BLaER1 (cell line): ENCODE data around the gene NR3C1.
A peak's percentile ranks its signal among the peaks of the same experiment; 100 is the strongest.

Experiments
- H3K27ac ChIP-seq: shearing (Covaris generic); formaldehyde crosslinking; 2 replicates; pipeline ENCODE4 v1.8.1; 2022
- H3K27me3 ChIP-seq: shearing (Covaris generic); formaldehyde crosslinking; 2 replicates; pipeline ENCODE4 v1.8.1; 2022
- H3K36me3 ChIP-seq: shearing (Covaris generic); formaldehyde crosslinking; 2 replicates; pipeline ENCODE4 v1.8.1; 2022
- H3K4me1 ChIP-seq: shearing (Covaris generic); formaldehyde crosslinking; 2 replicates; pipeline ENCODE4 v1.8.1; 2022
- H3K4me2 ChIP-seq: shearing (Covaris generic); formaldehyde crosslinking; 2 replicates; pipeline ENCODE4 v1.8.1; 2022
- H3K4me3 ChIP-seq: shearing (Covaris generic); formaldehyde crosslinking; 2 replicates; pipeline ENCODE4 v1.8.1; 2022
- H3K9ac ChIP-seq: shearing (Covaris generic); formaldehyde crosslinking; 2 replicates; pipeline ENCODE4 v1.8.1; 2022
- H3K9me3 ChIP-seq: shearing (Covaris generic); formaldehyde crosslinking; 2 replicates; pipeline ENCODE4 v1.8.1; 2022
- H4K20me1 ChIP-seq: shearing (Covaris generic); formaldehyde crosslinking; 2 replicates; pipeline ENCODE4 v1.8.1; 2022
- Cebpa-rat ChIP-seq: shearing (Covaris generic); IDR thresholded peaks from 2 replicates; pipeline ENCODE4 v1.8.1; 2022

NR3C1 gene

DNA sequence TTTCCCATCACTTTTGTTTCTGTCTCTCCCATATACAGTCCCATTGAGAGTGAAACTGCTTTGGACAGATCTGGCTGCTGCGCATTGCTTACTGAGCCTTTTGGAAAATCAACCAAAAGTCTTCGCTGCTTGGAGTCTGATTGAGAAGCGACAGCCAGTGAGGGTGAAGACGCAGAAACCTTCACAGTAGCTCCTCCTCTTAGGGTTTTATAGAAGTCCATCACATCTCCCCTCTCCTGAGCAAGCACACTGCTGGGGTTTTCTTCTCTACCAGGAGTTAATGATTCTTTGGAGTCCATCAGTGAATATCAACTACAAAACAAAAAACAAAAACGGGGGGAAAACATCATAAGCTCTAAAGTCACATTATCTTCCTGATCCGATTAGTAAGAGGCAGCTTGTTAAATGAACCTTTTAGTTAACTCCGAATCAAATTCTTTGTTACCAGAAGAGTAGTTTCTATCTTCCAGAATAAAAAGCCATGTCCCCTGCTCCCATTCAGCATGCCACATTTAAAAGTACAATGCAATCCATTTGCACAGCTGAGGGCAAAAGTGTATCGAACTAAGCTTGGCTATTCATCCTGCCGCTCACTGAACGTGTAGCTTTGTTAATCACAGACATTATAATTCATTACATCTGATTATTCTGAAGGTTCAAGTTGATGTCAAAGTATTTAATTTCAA lies 2.8 kb downstream of the NR3C1 start:
- H3K4me3 ChIP-seq, result peak overlapping the region; percentile 86
- H3K27ac ChIP-seq, result peak overlapping the region; percentile 98
- H4K20me1 ChIP-seq, result peaks cover 73% of the 10 kb centered on the region
- peaks cover 34% of the 10 kb centered on the region for H3K4me1 ChIP-seq
- peaks cover 10% of the 10 kb centered on the region; the same call in 1 of the 2 replicates for H3K27me3 ChIP-seq
- peak overlapping the region; percentile 89 for H3K4me2 ChIP-seq
- H3K9ac ChIP-seq, result peak overlapping the region; percentile 98
- H3K36me3 ChIP-seq, result peaks cover 13% of the 10 kb centered on the region
- no peaks in the 10 kb centered on the region for H3K9me3 ChIP-seq
- TF ChIP-seq Cebpa-rat, result no peak

DNA sequence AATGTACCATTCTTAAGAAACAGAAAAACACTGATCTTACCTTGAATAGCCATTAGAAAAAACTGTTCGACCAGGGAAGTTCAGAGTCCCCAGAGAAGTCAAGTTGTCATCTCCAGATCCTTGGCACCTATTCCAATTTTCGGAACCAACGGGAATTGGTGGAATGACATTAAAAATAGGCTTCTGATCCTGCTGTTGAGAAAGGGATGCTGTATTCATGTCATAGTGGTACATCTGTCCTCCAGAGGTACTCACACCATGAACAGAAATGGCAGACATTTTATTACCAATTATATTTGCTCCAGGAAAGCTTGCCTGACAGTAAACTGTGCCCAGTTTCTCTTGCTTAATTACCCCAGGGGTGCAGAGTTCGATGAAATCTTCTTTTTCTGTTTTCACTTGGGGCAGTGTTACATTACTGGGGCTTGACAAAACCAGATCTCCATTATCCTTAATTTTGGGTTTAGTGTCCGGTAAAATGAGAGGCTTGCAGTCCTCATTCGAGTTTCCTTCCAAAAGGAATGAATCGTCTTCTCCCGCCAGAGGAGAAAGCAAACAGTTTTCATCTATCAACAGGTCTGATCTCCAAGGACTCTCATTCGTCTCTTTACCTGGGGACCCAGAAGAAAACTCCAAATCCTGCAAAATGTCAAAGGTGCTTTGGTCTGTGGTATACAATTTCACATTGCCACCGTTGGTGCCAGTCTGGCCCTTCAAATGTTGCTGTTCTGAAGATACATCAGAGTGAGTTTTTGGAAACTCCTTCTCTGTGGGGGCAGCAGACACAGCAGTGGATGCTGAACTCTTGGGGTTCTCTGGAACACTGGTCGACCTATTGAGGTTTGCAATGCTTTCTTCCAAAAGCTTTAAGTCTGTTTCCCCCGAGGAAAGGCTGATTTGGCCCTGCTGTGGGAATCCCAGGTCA lies 3.6 kb downstream of the NR3C1 start:
- H3K9ac ChIP-seq, result peak overlapping the region; percentile 98
- peaks cover 42% of the 10 kb centered on the region for H3K4me1 ChIP-seq

DNA sequence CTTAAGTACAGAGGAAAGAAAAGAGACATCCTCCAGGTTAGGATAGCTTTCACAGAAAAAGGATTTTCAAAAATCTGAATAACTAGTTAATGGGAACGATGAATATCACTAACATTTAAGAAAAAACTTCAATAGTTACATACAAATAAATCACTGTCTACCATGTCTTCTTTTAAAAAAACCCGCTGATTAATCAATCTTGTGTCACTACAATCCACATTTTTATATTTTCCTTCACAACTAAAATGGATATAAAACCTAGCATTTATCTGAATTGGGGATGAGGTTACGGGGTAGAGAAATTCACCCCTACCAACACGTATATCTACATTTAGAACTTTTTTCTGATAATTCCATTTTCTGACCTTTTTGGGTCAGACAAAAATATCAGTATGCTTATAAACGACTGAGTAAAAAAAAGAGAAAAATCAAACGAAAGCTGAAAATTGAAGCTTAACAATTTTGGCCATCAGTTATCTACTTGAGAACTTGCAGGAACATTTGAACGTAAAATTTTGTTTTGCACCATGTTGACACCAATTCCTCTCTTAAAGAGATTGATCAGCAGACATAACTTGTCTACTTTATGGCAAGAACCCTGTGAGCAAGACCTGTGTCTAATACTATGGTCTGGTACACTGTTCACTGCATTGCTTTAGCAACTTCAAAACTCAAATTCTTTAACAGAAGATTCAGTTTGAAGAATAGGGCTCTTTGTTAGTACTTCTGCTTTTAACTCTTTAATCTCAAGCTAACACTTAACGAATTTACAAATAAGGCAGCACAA lies 4.8 kb downstream of the NR3C1 start:
- Histone ChIP-seq H3K27ac (peak overlapping the region; percentile 98), H3K4me1 (peaks cover 46% of the 10 kb centered on the region)

More for the DNA sequence above, 3.6 kb downstream of the NR3C1 start:
- Histone ChIP-seq H4K20me1 (peaks cover 81% of the 10 kb centered on the region), H3K9me3 (no peaks in the 10 kb centered on the region), H3K4me3 (peak overlapping the region; percentile 86), H3K36me3 (peaks cover 13% of the 10 kb centered on the region), H3K27ac (peak overlapping the region; percentile 98), H3K4me2 (peak overlapping the region; percentile 89), H3K27me3 (peaks cover 10% of the 10 kb centered on the region; the same call in 1 of the 2 replicates)
- TF ChIP-seq Cebpa-rat, result no peak

DNA sequence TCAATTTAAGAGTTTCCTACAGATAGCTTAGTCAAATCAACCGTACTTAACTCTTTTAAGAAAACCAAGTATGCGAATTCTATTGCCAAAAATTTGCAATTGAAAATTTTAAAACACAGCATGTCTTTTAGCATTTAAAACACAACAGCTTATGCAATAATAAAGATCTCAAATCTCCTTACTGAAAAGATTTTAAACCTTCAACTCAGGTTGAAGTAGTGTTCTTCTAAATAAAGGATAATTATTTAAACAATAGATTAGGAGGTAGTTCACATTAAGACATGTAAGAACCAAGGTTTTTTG lies 5.5 kb downstream of the NR3C1 start:
- Histone ChIP-seq H3K27ac (peak overlapping the region; percentile 98), H3K9ac (peak overlapping the region; percentile 98), H3K36me3 (peaks cover 13% of the 10 kb centered on the region), H3K4me2 (peak overlapping the region; percentile 89), H3K4me3 (peak overlapping the region; percentile 86), H3K9me3 (no peaks in the 10 kb centered on the region), H3K4me1 (peaks cover 46% of the 10 kb centered on the region), H4K20me1 (peaks cover 100% of the 10 kb centered on the region), H3K27me3 (peaks cover 10% of the 10 kb centered on the region; the same call in 1 of the 2 replicates)
- no peak for TF ChIP-seq Cebpa-rat

More for the DNA sequence above, 4.8 kb downstream of the NR3C1 start:
- Histone ChIP-seq H3K9ac (peak overlapping the region; percentile 98), H3K4me3 (peak overlapping the region; percentile 86), H3K4me2 (peak overlapping the region; percentile 89), H3K9me3 (no peaks in the 10 kb centered on the region), H3K27me3 (peaks cover 10% of the 10 kb centered on the region; the same call in 1 of the 2 replicates), H4K20me1 (peaks cover 94% of the 10 kb centered on the region), H3K36me3 (peaks cover 13% of the 10 kb centered on the region)
- TF ChIP-seq Cebpa-rat, result no peak

DNA sequence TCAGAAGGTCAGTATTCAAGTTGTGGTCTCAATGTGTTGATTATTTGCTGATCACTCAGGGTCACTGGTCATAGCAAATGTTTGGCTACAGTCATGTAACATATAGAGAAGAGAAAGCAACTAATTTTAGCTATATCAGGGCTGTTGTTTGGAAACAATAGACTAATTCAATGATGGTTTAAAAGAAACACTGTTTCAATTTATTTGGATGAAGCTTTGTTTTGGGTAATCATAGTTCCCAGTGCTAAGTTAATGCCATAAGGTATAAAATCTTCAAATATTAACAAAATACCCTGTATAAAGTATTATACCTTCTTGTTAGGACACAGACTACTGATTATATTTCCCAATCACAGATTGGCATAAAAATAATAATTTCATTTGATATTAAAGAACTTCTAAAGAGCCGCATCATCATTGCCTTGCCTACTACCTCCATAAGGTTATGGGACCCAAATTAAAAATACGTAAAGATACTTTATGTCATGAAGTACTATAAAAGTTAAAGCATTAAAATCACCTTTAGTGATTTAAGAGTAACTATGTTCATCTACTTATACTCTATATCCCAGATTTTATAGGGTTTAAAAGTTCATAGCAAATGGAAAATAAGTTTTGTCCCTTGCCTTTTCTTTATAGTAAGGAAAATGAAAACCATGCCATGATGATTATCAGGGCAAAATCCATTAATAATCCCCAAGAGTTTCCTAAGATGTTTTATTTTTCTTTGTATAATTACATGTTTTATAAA lies 6.0 kb downstream of the NR3C1 start:
- peaks cover 13% of the 10 kb centered on the region for H3K36me3 ChIP-seq
- H3K9ac ChIP-seq, result peak overlapping the region; percentile 98
- peaks cover 100% of the 10 kb centered on the region for H4K20me1 ChIP-seq
- H3K4me3 ChIP-seq, result peak overlapping the region; percentile 86
- H3K27ac ChIP-seq, result peak overlapping the region; percentile 98
- no peak for TF ChIP-seq Cebpa-rat
- peaks cover 10% of the 10 kb centered on the region; the same call in 1 of the 2 replicates for H3K27me3 ChIP-seq
- H3K4me1 ChIP-seq, result peaks cover 46% of the 10 kb centered on the region
- peak overlapping the region; percentile 89 for H3K4me2 ChIP-seq
- H3K9me3 ChIP-seq, result no peaks in the 10 kb centered on the region

DNA sequence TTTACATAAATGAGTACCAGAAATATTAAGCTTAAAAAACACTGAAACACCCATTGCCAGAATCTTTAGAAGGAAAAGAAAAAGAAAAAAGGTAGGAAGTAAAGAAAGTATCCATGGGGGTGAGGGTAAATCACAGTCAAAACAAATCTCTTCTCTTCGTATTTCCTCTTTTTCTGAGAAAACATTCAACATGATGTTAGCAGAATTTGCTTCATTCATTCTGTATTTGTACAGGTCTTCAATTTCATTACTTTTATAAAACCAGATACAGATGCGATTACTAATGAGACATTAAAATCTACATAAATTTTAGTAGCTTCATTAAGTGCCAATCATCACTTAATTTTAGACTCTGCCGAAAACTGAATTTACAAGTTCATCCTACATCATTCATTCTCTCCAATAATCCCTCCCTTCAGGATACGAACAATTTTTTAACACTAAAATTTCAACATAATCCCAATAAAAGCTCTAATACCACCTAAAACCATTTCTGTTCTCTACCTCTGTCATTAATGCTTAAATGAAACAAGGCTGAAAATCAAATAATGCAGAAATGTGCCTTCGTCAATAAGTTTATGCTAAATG lies 7.0 kb downstream of the NR3C1 start:
- peaks cover 20% of the 10 kb centered on the region for H3K36me3 ChIP-seq
- H3K9me3 ChIP-seq, result 0 out of 2 replicates have a peak, but pooled peaks cover 2% of the 10 kb centered on the region
- peak overlapping the region; percentile 50; the same call in 1 of the 2 replicates for H3K9ac ChIP-seq
- TF ChIP-seq Cebpa-rat, result no peak
- peak overlapping the region; percentile 98; the same call in 1 of the 2 replicates for H3K27ac ChIP-seq
- peaks cover 44% of the 10 kb centered on the region for H3K4me1 ChIP-seq
- 0 out of 2 replicates have a peak, but pooled peaks cover 4% of the 10 kb centered on the region for H3K27me3 ChIP-seq
- peaks cover 100% of the 10 kb centered on the region for H4K20me1 ChIP-seq
- H3K4me2 ChIP-seq, result peak overlapping the region; percentile 89
- H3K4me3 ChIP-seq, result peak overlapping the region; percentile 86

DNA sequence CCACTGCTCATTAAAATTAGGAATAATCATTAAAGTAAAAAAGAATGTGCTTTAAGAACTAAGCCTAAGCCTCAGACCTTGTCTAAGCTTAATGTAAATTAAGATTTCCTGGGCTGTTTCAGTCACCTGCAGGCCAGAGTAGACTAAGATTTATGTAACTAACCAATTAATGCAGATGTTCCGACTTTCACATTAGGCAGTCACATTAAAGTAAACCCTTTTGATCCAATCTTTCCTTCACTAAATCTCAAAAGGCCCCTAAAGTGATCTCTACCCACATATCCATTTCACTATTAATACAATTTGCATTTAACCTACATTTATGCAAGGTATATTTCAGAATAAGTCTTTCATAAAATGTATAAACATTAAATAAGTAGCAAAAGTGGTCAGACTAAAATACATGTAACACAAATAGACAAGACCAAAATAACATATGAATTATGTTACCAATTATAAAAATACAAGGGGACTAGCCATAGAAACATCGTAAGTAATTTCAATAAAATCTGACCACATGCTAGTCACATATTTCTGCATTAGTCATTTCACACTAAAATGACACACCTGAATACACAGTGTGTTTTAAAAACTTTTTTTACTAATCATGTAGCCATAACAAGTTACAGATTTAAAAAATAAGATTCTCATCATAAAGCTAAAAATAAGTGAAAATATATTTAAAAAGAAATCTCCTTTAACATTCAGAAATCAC lies 7.7 kb downstream of the NR3C1 start:
- 0 out of 2 replicates have a peak overlapping the region, but pooled peaks have one; percentile 98 for H3K27ac ChIP-seq
- 0 out of 2 replicates have a peak, but pooled peaks cover 2% of the 10 kb centered on the region for H3K9me3 ChIP-seq
- peaks cover 20% of the 10 kb centered on the region for H3K36me3 ChIP-seq
- 0 out of 2 replicates have a peak overlapping the region, but pooled peaks have one; percentile 26 for H3K9ac ChIP-seq
- no peaks in the 10 kb centered on the region for H3K27me3 ChIP-seq
- peaks cover 37% of the 10 kb centered on the region for H3K4me1 ChIP-seq
- H3K4me2 ChIP-seq, result peak overlapping the region; percentile 89
- TF ChIP-seq Cebpa-rat, result no peak
- peak overlapping the region; percentile 86 for H3K4me3 ChIP-seq
- H4K20me1 ChIP-seq, result peaks cover 100% of the 10 kb centered on the region

DNA sequence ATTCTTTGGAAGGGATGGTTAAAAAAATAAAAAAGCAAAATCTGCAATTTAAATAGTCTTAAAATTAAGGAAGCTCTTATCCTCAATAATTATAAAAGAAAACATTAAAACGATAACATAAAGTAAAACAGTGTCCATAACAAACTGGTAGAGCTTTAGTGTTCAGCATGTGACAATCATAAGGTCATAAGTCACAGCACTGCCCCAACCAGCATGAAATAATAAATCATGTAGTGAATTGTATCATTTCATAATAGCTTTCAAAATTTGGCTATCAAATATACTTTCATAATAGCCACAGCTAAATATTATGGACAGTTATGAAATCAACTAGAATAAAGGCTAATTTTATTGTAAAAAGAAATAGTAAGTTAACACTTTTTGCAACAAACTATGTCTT lies 10.0 kb downstream of the NR3C1 start:
- no peaks in the 10 kb centered on the region for H3K27me3 ChIP-seq
- peaks cover 100% of the 10 kb centered on the region for H4K20me1 ChIP-seq
- 0 out of 2 replicates have a peak overlapping the region, but pooled peaks have one; percentile 5 for H3K4me2 ChIP-seq
- H3K36me3 ChIP-seq, result peaks cover 21% of the 10 kb centered on the region
- H3K27ac ChIP-seq, result no peak overlapping the region
- no peak overlapping the region for H3K9ac ChIP-seq
- peaks cover 15% of the 10 kb centered on the region for H3K9me3 ChIP-seq
- peaks cover 24% of the 10 kb centered on the region for H3K4me1 ChIP-seq
- no peak overlapping the region for H3K4me3 ChIP-seq
- no peak for TF ChIP-seq Cebpa-rat
